Stimulated activated naive CD8-positive, alpha-beta T cell treated with anti-CD3 and anti-CD28 coated beads, Interleukin-15, Interleukin-2, amounts not matched to agents 100 ng/mL and 50 ng/mL, for 24 hours (primary cell): ENCODE measurements around the gene LHFPL3.
"Not testable (repeated sequence)": the region's sequence is repeated elsewhere in the genome, so short reads cannot be mapped to it uniquely, and the experiment has no call there.

Source experiments
- H3K27ac Mint-ChIP-seq: one replicate; pipeline ENCODE4 v1.8.0; 2021; ENCODE audit warnings: mild to moderate bottlenecking, mixed read lengths
- H3K27me3 Mint-ChIP-seq: one replicate; pipeline ENCODE4 v1.8.0; 2021; ENCODE audit warnings: mixed read lengths
- H3K36me3 Mint-ChIP-seq: one replicate; pipeline ENCODE4 v1.8.0; 2021; ENCODE audit warnings: low read depth, mixed read lengths
- H3K4me1 Mint-ChIP-seq: one replicate; pipeline ENCODE4 v1.8.0; 2021; ENCODE audit warnings: low read depth, mixed read lengths
- H3K4me3 Mint-ChIP-seq: one replicate; pipeline ENCODE4 v1.8.0; 2021; ENCODE audit warnings: mild to moderate bottlenecking, mixed read lengths
- H3K9me3 Mint-ChIP-seq: one replicate; pipeline ENCODE4 v1.8.0; 2021; ENCODE audit warnings: mixed read lengths

The LHFPL3 gene

GRCh38 chr7:104922182-104923009 is 594.0 kb downstream of the LHFPL3 start:
- H3K36me3 Mint-ChIP-seq = no peaks in the 10 kb centered on the region
- H3K27me3 Mint-ChIP-seq = no peaks in the 10 kb centered on the region
- H3K27ac Mint-ChIP-seq = no peak overlapping the region
- H3K9me3 Mint-ChIP-seq = no peaks in the 10 kb centered on the region
- H3K4me3 Mint-ChIP-seq = no peak overlapping the region
- peaks cover 4% of the 10 kb centered on the region for H3K4me1 Mint-ChIP-seq

DNA sequence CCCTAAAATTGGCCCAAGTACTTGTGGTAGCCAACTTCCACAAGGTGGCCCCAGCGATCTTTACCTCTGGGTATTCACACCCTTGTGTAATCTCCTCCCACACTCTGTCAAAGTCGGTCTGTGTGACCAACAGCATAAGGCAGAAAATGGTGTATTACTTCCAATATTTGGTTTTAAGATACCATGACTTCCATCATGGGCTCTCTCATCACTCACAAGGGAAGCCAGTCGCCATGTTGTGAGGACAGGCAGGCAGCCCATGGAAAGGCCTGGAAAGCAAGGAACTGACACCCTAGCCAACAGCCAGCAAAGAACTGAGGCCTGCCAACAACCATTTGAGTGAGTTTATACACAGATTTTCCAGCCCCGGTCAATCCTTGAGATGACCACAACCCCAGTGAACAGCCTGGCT is 594.6 kb downstream of the LHFPL3 start:
- Mint-ChIP-seq H3K4me1 (peaks cover 4% of the 10 kb centered on the region), H3K27ac (peak overlapping the region; percentile 49), H3K27me3 (no peaks in the 10 kb centered on the region), H3K36me3 (no peaks in the 10 kb centered on the region), H3K4me3 (no peak overlapping the region), H3K9me3 (no peaks in the 10 kb centered on the region)

DNA sequence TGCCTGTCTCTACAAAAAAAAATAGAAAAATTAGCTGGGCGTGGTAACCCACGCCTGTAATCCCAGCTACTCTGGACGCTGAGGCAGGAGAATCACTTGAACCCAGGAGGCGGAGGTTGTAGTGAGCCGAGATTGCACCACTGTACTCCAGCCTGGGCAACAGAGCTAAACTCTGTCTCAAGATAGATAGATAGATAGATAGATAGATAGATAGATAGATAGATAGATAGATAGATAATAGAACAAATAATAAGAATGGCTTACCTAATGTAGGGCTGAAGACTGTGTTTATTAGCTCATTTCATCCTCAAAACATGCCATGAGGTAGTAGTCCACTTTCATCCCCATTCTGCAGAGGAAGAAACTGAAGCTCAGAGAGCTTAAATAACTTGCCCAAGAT is 597.8 kb downstream of the LHFPL3 start:
- H3K9me3 Mint-ChIP-seq, H3K27me3 Mint-ChIP-seq, H3K27ac Mint-ChIP-seq, H3K4me3 Mint-ChIP-seq, H3K36me3 Mint-ChIP-seq, H3K4me1 Mint-ChIP-seq: not testable (repeated sequence)

DNA sequence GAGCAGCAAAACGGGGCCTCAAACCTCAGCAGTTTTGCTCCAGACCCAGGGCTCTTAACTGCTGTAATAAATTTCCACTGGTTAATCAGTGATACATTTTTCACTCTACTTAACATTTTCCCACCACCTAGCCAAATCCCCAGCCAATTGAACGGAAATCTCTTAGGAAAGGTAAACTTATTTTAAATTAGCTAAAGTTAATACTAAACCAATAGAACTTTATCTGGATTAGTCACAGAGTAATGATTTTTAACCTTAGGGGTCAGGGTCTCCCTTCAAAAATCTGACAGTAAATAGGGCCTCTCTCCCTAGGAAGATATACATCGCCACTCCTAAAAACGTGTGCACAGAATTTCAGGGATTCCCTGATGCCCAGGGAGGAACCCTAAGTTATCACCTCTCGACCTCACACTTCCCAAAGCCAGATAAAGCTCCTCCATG is 598.2 kb downstream of the LHFPL3 start:
- Mint-ChIP-seq H3K4me3 (no peak overlapping the region), H3K27me3 (no peaks in the 10 kb centered on the region), H3K27ac (no peak overlapping the region), H3K4me1 (peaks cover 8% of the 10 kb centered on the region), H3K36me3 (no peaks in the 10 kb centered on the region), H3K9me3 (no peaks in the 10 kb centered on the region)

DNA sequence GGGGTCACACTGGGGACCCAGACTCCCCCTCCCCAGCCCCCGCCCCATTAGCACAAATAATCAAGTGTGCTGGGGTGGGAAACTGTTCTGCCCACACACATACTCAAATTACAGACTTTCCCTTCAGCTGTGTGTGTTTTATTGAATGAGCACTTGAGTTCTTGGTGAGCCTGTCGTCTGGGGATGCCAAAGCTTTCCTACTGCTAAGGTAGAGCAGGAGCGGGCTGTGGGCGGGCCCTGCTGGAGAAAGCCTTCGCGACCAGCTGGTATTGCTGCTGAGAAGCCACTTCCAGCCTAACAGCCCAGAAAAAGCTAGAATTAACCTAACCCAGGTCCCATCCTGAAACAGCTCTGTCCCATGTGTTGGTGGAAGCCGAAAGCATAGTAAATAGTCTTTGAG is 598.7 kb downstream of the LHFPL3 start:
- no peaks in the 10 kb centered on the region for H3K36me3 Mint-ChIP-seq
- H3K27ac Mint-ChIP-seq = peak overlapping the region; percentile 50
- H3K27me3 Mint-ChIP-seq = no peaks in the 10 kb centered on the region
- H3K4me1 Mint-ChIP-seq = peaks cover 8% of the 10 kb centered on the region
- H3K4me3 Mint-ChIP-seq = no peak overlapping the region
- H3K9me3 Mint-ChIP-seq = no peaks in the 10 kb centered on the region

- Mint-ChIP-seq H3K27ac (no peak overlapping the region), H3K9me3 (no peaks in the 10 kb centered on the region), H3K36me3 (no peaks in the 10 kb centered on the region), H3K4me3 (no peak overlapping the region), H3K4me1 (peaks cover 19% of the 10 kb centered on the region), H3K27me3 (no peaks in the 10 kb centered on the region)
Measured at GRCh38 chr7:104928721-104929400, 600.5 kb downstream of the LHFPL3 start.

DNA sequence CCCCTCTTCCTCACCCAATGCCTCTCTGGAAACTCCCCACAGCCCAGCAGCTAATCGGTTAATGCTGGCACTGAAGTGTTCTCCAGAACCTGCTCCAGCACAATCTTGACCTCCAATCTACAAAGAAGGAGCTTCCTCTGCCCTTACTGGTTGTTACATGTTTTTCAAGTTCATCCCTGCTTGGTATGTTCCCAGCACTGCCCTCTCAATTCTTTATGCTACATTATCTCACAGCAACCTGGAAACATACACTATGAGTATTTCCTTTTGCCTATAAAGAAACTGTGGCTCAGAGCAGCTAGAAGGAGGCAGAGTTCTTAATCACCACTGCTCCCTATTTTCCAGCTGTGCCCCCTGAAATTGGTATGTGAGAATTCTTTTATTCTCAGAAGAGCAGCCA is 601.5 kb downstream of the LHFPL3 start:
- Mint-ChIP-seq H3K4me3 (no peak overlapping the region), H3K27ac (no peak overlapping the region), H3K9me3 (no peaks in the 10 kb centered on the region), H3K27me3 (no peaks in the 10 kb centered on the region), H3K36me3 (no peaks in the 10 kb centered on the region), H3K4me1 (peaks cover 19% of the 10 kb centered on the region)

DNA sequence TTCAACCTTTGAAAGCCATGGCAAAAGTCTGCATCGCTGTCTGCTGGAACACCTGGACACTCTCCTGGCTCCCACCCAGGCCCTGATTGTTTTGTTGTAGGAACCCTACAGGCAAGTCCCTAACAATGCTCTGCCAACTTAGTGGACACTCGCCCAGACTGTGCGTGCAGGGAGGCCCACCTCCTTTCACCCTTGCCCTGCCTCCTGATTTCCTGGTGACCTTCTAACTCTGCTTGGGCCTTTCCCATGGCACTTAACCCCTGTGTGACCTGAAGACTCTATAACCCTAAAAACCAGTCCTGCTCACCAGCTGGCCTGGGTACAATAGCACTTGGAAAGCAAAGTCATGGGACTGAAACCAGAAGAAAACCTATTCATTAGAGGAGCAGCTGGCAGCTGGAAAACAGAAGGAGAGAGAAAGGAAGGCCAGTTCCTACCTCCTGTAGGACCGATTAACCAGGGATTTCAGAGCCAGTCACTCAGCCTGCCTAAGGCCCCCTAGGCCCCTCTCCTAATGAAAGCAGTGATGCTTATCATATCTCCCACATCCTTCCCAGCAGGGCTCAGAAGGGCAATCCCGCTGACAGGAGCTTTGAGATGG is 602.9 kb downstream of the LHFPL3 start:
- H3K4me1 Mint-ChIP-seq = peaks cover 25% of the 10 kb centered on the region
- no peak overlapping the region for H3K27ac Mint-ChIP-seq
- H3K9me3 Mint-ChIP-seq = no peaks in the 10 kb centered on the region
- H3K4me3 Mint-ChIP-seq = no peak overlapping the region
- H3K36me3 Mint-ChIP-seq = no peaks in the 10 kb centered on the region
- H3K27me3 Mint-ChIP-seq = no peaks in the 10 kb centered on the region

DNA sequence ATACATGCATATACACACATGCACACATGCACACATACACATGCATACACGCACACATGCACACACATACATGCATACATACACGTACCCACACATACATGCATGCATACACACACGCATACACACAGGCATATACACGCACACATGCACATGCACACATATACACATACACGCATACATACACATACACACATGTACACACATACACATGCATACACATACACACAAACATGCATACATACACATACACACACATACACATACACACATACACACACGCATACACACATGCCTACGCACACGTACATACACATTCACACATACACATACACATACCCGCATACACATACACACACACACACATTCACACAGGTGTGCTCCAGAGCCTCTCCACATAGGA is 604.6 kb downstream of the LHFPL3 start:
- Mint-ChIP-seq H3K27ac (no peak overlapping the region), H3K4me1 (peaks cover 25% of the 10 kb centered on the region), H3K36me3 (no peaks in the 10 kb centered on the region), H3K4me3 (no peak overlapping the region), H3K9me3 (no peaks in the 10 kb centered on the region), H3K27me3 (no peaks in the 10 kb centered on the region)

- H3K27ac Mint-ChIP-seq = no peak overlapping the region
- H3K4me3 Mint-ChIP-seq = peak overlapping the region; percentile 26
- no peaks in the 10 kb centered on the region for H3K9me3 Mint-ChIP-seq
- H3K4me1 Mint-ChIP-seq = peaks cover 26% of the 10 kb centered on the region
- no peaks in the 10 kb centered on the region for H3K36me3 Mint-ChIP-seq
- no peaks in the 10 kb centered on the region for H3K27me3 Mint-ChIP-seq
Measured at GRCh38 chr7:104933521-104933988, 605.2 kb downstream of the LHFPL3 start.

DNA sequence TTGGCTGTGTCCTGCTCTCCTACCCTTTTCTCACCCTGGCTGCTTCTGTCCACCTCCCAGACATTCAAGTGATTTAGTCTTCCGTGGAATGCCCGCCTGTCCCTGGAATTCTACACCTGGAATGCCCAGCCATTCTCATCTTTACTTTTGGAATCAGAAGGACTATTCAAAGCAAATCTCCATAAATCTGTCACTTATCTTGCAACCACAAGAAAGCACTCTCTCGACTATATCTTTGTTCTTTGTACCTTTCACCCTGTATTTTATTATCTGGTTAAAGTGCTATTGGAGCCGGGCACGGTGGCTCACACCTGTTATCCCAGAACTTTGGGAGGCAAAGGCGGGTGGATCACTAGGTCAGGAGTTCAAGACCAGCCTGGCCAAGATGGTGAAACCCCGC is 606.3 kb downstream of the LHFPL3 start:
- Mint-ChIP-seq H3K36me3 (no peaks in the 10 kb centered on the region), H3K4me3 (no peak overlapping the region), H3K27me3 (no peaks in the 10 kb centered on the region), H3K9me3 (no peaks in the 10 kb centered on the region), H3K27ac (peak overlapping the region; percentile 82), H3K4me1 (peaks cover 35% of the 10 kb centered on the region)

DNA sequence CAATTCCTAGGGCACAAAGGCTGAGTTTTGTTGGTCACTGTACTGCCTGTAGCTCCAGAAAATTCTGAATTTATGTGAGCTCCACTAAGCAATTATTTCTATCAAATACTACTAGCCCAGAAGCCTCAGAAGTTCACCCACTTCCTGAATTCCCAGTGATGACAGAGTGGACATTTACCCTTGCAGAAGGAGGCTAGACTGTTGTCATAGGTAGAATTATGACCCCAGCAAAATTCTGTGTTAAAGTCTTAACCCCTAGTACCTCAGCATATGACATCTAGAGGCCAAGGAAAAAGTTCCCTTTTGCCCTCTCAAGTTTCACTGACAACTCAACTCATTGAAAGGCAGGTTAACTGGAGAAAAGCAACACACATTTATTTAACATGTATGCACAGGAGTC is 606.9 kb downstream of the LHFPL3 start:
- no peak overlapping the region for H3K4me3 Mint-ChIP-seq
- H3K9me3 Mint-ChIP-seq = no peaks in the 10 kb centered on the region
- H3K36me3 Mint-ChIP-seq = no peaks in the 10 kb centered on the region
- H3K27ac Mint-ChIP-seq = no peak overlapping the region
- peaks cover 35% of the 10 kb centered on the region for H3K4me1 Mint-ChIP-seq
- H3K27me3 Mint-ChIP-seq = no peaks in the 10 kb centered on the region

DNA sequence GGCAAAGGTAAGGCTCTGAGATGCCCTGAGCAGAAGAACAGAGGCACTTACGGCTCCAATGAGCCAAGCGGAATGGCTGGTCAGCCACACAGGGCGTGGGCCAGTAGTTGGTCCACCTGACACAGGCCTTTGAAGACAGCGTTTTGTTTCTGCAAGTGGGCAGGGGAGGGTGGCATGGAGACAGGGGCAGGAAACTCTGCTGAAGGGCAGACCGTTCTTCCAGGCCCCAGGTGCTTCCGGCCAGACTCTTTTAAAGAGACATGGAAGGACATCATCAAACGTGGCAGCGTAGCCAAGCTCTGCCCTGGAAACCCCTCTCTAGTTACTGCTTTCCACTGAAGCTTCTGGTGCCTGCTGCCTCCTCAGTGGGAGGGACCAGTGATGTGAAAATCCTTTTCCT is 608.1 kb downstream of the LHFPL3 start:
- Mint-ChIP-seq H3K4me1 (peaks cover 42% of the 10 kb centered on the region), H3K9me3 (no peaks in the 10 kb centered on the region), H3K36me3 (peaks cover 8% of the 10 kb centered on the region), H3K27me3 (no peaks in the 10 kb centered on the region), H3K4me3 (no peak overlapping the region), H3K27ac (no peak overlapping the region)

- peaks cover 11% of the 10 kb centered on the region for H3K36me3 Mint-ChIP-seq
- H3K27ac Mint-ChIP-seq, H3K9me3 Mint-ChIP-seq, H3K27me3 Mint-ChIP-seq, H3K4me3 Mint-ChIP-seq: not testable (repeated sequence)
- peaks cover 46% of the 10 kb centered on the region for H3K4me1 Mint-ChIP-seq
Measured at GRCh38 chr7:104937489-104937888, 609.1 kb downstream of the LHFPL3 start.

GRCh38 chr7:104938741-104939390 is 610.5 kb downstream of the LHFPL3 start:
- H3K36me3 Mint-ChIP-seq = peaks cover 19% of the 10 kb centered on the region
- H3K4me1 Mint-ChIP-seq = peaks cover 49% of the 10 kb centered on the region
- H3K27me3 Mint-ChIP-seq = no peaks in the 10 kb centered on the region
- no peak overlapping the region for H3K4me3 Mint-ChIP-seq
- no peaks in the 10 kb centered on the region for H3K9me3 Mint-ChIP-seq
- H3K27ac Mint-ChIP-seq = peak overlapping the region; percentile 72
